GM18498 (cell line): ENCODE measurements around the gene HIP1.
"Not testable (repeated sequence)": the region's sequence is repeated elsewhere in the genome, so short reads cannot be mapped to it uniquely, and the experiment has no call there.

Source experiments
- ATAC-seq: cut with Tn5 transposase; IDR thresholded peaks from one replicate; pipeline ENCODE4 v1.9.1; 2021; ENCODE audit warnings: mild to moderate bottlenecking, moderate library complexity; ENCODE audit not compliant: unreplicated experiment

Gene HIP1

GRCh38 chr7:75646571-75647102 lies 92.1 kb downstream of the HIP1 start:
- ATAC-seq = no peak

- no peak for ATAC-seq
Observed at GRCh38 chr7:75645570-75645969, 93.2 kb downstream of the HIP1 start.

- ATAC-seq = no peak
Observed at GRCh38 chr7:75644589-75644988, 94.2 kb downstream of the HIP1 start.

- ATAC-seq = no peak
Observed at GRCh38 chr7:75642810-75643486, 95.8 kb downstream of the HIP1 start.

- no peak for ATAC-seq
Observed at GRCh38 chr7:75640201-75640600, 98.5 kb downstream of the HIP1 start.

- no peak for ATAC-seq
Observed at GRCh38 chr7:75639886-75640190, 98.9 kb downstream of the HIP1 start.

GRCh38 chr7:75639071-75639885 lies 99.5 kb downstream of the HIP1 start:
- no peak for ATAC-seq

- ATAC-seq = no peak
Observed at GRCh38 chr7:75638594-75639070, 100.1 kb downstream of the HIP1 start.

GRCh38 chr7:75637854-75638593 lies 100.7 kb downstream of the HIP1 start:
- no peak for ATAC-seq

- no peak for ATAC-seq
Observed at GRCh38 chr7:75635036-75635435, 103.7 kb downstream of the HIP1 start.

GRCh38 chr7:75632587-75632986 lies 106.2 kb downstream of the HIP1 start:
- ATAC-seq = not testable (repeated sequence)

GRCh38 chr7:75631711-75632110 lies 107.0 kb downstream of the HIP1 start:
- no peak for ATAC-seq

GRCh38 chr7:75630549-75630948 lies 108.2 kb downstream of the HIP1 start:
- no peak for ATAC-seq

GRCh38 chr7:75629044-75629443 lies 109.7 kb downstream of the HIP1 start:
- ATAC-seq = no peak

GRCh38 chr7:75628055-75628454 lies 110.7 kb downstream of the HIP1 start:
- ATAC-seq = no peak

- no peak for ATAC-seq
Observed at GRCh38 chr7:75626954-75627353, 111.8 kb downstream of the HIP1 start.

GRCh38 chr7:75625868-75626267 lies 112.9 kb downstream of the HIP1 start:
- ATAC-seq = no peak

- ATAC-seq = no peak
Observed at GRCh38 chr7:75624134-75624832, 114.5 kb downstream of the HIP1 start.

GRCh38 chr7:75623390-75624133 lies 115.2 kb downstream of the HIP1 start:
- ATAC-seq = no peak

GRCh38 chr7:75621124-75621523 lies 117.6 kb downstream of the HIP1 start:
- ATAC-seq = no peak
